ENCODE results near the gene DKK3.

DNA sequence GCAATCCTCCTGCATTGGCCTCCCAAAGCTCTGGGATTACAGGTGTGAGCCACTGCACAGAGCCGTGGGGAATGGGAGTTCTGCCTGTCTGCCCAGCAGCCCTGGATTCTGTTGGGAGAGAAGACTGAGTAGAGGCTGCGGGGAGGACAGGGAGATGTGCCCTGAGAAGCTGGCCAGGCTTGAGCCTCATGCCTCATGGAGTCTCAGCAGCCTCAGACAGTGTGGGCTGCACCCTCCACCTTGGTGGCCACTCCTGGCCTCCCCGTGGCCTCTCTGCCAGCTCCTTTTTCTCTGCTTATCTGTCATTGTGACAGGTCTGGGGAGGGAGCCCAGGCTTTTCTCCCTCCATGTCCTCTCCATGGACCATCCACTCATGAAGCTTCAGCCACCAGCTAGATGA is 43.2 kb downstream of the DKK3 start:
- TF ChIP-seq, protein P1, sequence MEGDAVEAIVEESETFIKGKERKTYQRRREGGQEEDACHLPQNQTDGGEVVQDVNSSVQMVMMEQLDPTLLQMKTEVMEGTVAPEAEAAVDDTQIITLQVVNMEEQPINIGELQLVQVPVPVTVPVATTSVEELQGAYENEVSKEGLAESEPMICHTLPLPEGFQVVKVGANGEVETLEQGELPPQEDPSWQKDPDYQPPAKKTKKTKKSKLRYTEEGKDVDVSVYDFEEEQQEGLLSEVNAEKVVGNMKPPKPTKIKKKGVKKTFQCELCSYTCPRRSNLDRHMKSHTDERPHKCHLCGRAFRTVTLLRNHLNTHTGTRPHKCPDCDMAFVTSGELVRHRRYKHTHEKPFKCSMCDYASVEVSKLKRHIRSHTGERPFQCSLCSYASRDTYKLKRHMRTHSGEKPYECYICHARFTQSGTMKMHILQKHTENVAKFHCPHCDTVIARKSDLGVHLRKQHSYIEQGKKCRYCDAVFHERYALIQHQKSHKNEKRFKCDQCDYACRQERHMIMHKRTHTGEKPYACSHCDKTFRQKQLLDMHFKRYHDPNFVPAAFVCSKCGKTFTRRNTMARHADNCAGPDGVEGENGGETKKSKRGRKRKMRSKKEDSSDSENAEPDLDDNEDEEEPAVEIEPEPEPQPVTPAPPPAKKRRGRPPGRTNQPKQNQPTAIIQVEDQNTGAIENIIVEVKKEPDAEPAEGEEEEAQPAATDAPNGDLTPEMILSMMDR (IDR thresholded peaks at IDR 0.05; ENCODE audit: borderline replicate concordance, extremely low read depth, low read length, poor library complexity, severe bottlenecking), result no peak
- TF ChIP-seq EZH2 (IDR thresholded peaks at IDR 0.05; ENCODE audit: borderline replicate concordance, low read depth, low read length, severe bottlenecking), result no peak
